ENCODE results near the gene NDUFB10.

NDUFB10 gene

DNA sequence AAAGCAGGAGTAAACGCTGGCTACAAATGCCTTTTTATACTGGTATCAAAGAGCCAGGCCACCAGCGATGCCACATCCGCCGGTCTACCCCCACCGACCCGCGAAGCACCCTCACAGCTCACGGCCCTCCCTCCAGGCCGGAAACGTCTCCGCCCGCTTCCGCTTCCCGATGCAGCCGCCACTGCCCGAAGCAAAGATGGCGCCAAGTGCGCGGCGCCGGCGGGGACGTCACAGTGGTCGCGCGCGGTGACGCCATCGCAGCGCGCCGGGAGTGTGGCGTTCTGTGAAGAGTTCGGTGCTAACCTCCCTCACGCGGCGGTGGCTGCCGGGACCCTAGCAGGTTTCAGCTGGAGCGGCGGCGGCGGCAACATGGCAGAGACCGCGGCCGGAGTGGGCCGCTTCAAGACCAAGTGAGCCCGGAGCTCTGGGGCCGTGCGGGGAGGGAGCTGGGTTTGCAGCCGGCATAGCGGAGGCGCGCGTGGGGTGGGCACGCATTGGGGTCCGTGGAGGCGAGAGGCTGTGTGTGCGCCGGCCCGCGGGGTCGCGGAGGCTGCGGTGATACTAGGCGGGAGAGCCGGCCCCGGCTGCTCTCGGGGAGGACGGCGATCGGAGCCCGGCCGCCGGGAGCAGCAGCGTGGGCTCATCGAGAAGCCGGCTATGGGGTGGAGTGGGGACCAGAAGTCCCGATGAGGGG lies 12.6 kb downstream of the NDUFB10 start, which contains the start of gene TBL3:
TSS of gene TBL3 (plus strand) at position 258 of the 694 bp plus-strand sequence. CDS start at position 370, 112 bp downstream.
- DNase-seq (ENCODE audit: low read depth): peak; percentile 93

- DNase-seq (ENCODE audit: low read depth): no peak
These were observed 13.1 kb downstream of the NDUFB10 start for GRCh38 chr16:1972490-1972877.

- no peak for DNase-seq (ENCODE audit: low read depth)
These were observed 14.3 kb downstream of the NDUFB10 start for GRCh38 chr16:1973461-1974156.

DNA sequence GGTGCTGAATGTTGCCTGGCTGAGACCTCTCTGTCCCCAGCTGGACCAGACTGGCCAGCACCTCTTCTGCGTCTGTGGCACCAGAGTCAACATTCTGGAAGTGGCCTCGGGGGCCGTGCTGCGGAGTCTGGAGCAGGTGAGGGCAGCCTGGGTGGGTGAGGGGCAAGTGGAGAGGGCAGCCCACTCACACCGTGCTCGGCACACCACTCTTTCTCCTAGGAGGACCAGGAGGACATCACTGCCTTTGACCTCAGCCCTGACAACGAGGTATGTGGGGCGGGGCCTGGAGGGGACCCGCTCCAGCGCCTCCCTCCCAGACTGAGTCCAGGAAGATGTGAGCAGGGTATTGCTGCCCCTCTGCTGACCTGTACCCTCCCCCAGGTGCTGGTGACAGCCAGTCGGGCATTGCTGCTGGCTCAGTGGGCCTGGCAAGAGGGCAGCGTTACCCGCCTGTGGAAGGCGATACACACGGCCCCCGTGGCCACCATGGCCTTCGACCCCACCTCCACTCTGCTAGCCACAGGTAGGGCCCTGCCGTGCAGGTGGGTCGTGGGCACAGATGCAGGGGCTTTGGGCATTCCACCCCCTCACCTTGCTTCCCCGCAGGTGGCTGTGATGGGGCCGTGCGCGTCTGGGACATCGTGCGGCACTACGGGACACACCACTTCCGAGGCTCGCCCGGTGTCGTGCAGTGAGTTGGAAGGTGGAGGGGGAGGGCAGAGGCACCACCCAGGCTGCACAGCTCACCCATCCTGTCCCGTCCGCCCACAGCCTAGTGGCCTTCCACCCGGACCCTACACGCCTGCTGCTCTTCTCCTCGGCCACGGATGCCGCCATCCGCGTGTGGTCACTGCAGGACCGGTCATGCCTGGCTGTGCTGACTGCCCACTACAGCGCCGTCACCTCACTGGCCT lies 15.1 kb downstream of the NDUFB10 start:
- no peak for DNase-seq (ENCODE audit: low read depth)

GRCh38 chr16:1975432-1976215 lies 16.3 kb downstream of the NDUFB10 start:
- DNase-seq (ENCODE audit: low read depth): no peak

DNA sequence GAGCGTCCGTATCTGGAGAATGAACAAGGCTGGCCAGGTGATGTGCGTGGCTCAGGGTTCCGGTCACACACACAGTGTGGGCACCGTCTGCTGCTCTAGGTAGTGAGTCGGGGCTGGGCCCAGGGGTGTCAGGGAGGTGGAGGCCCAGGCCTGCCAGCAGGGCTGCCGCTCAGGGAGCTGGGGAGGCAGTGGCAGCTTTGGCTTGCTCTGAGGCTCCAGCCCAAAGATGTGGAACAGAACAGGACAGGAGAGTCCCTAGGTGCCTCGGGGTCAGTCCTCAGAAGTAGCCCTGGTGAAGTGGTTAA lies 16.8 kb downstream of the NDUFB10 start:
- no peak for DNase-seq (ENCODE audit: low read depth)

DNA sequence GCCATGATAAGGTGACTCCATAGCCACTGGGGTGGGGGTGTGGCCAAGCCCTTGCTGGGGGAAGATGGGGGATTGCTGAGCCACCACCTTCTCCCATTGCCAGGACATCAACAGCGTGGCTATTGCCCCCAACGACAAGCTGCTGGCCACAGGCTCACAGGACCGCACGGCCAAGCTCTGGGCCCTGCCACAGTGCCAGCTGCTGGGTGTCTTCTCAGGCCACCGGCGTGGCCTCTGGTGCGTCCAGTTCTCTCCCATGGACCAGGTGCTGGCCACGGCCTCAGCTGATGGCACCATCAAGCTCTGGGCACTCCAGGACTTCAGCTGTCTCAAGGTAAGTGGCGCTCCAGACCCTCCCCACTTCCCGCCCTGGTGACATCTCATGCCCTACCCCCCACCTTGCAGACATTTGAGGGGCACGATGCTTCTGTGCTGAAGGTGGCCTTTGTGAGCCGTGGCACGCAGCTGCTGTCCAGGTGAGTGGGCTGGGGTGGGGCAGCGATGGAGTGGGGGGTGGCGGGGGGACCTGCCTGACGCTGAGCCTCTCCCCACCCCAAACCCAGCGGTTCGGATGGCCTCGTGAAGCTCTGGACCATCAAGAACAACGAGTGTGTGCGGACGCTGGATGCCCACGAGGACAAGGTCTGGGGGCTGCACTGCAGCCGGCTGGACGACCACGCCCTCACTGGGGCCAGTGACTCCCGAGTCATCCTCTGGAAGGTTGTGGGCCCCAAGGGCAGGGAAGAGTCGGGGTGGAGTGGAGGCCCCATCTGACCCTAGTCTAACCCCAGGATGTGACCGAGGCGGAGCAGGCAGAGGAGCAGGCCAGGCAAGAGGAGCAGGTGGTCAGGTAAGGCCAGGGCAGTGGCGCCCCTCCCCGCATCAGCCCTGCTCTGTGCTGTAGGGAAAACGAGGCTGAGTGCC lies 17.9 kb downstream of the NDUFB10 start:
- no peak for DNase-seq (ENCODE audit: low read depth)

- no peak for DNase-seq (ENCODE audit: low read depth)
These were observed 18.5 kb downstream of the NDUFB10 start for GRCh38 chr16:1977875-1978268.

DNA sequence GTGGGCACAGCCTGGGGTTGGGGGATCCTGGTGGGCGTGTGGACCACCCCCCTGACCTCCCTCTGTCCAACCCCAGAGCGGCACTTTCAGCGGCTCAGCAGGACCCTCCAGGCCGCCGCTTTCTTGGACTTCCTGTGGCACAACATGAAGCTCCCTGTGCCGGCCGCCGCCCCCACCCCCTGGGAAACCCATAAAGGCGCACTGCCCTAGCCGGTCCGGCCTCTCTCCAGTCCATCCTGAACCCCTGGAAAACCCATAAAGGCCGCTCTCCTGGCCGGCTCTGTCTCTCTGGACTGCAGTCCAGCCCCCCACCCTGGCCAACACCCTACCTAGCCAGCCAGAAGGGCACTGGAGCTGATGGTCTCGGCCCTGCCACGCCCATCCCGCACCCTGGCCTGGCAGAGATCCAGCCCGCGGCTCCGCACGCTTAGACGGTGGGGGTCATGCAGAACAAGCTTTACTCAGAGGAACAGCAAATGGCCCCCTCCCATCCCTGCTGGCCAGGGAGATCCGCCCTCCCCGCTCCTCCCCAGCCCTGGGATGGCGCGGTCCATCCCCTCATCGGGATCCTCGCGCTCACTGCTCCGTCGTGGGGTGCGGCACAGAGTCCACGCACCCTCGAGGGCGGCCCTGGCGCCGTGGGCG lies 19.3 kb downstream of the NDUFB10 start:
- no peak for DNase-seq (ENCODE audit: low read depth)

GRCh38 chr16:1979271-1980029 lies 20.1 kb downstream of the NDUFB10 start:
- no peak for DNase-seq (ENCODE audit: low read depth)

DNA sequence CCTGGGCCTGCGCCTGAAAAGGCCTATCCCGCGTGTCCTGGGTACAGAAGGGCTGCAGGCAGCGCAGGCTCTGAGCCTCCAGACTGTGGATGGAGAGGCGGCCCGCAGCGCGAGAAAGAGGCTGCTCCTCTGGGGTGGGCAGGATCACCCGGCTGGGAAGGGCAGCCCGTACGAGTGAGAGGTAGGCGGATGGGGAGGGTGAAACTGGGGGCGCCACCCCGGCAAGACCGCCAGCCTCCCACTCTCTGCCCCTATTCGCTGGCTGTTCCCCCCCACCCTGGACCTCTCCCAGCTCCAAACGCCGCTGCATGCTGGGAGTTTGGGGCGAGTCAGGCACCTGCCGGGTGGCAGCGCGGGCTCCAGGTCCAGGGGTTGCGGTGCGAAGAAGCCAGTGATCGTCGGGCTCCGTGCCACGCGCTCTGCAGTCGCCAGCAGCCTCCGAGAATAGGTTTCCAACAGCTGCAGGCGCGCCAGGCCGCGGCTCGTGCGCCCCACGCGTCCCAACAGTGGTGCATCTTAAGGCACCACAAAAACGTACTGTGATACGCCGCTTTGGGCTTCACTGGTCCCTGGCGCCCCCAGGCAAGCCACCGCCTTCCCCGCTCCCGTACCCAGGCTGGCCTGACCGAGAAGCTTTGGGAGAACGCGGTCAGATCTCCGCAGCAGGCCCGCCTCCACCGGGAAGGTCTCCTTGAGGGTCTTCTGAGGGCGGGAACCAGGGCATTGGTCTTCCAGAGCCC lies 20.9 kb downstream of the NDUFB10 start:
- no peak for DNase-seq (ENCODE audit: low read depth)

DNA sequence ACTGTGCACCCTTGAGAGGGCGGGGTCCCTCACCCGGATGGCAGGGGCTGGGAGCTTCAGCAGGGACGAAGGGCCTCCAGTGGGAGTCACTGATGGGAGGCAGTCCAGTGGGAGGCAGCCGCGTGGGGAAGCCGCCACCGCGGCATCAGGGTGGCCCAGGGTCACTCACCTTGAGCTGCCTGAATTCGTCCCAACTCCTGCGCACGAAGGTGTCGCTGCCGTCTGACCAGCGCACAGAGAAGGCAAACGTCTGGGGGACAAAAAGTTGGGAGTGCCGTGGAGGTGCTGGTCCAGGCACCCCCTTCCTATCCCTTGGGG lies 21.4 kb downstream of the NDUFB10 start:
- no peak for DNase-seq (ENCODE audit: low read depth)

DNA sequence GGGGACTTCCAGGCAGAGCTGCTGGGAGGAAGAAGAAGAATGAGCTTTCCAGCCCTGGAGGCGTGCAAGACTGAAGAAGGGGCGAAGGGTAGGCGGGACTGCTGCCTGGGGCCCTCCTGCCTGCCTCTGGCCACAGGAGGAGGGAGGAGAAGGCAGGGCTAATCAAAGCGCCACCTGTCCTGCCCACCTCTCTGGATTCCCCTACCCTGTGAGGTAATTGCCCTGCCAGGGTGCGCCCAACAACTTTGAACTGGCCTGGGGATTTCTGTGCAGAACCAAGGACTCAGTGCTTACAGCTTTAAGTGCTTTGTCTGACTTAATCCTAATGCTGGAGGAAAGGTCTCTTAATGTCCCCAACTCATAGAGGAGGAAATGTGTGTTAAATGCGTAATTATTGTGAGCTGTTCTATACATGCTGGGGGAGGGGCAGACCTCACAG lies 22.1 kb downstream of the NDUFB10 start, which contains the start of gene NOXO1:
TSS of gene NOXO1 (minus strand) at position 72 of the 439 bp plus-strand sequence. CDS start 290 bp downstream, outside the sequence.
- no peak for DNase-seq (ENCODE audit: low read depth)

GRCh38 chr16:1982013-1982433 lies 22.7 kb downstream of the NDUFB10 start:
- no peak for DNase-seq (ENCODE audit: low read depth)

DNA sequence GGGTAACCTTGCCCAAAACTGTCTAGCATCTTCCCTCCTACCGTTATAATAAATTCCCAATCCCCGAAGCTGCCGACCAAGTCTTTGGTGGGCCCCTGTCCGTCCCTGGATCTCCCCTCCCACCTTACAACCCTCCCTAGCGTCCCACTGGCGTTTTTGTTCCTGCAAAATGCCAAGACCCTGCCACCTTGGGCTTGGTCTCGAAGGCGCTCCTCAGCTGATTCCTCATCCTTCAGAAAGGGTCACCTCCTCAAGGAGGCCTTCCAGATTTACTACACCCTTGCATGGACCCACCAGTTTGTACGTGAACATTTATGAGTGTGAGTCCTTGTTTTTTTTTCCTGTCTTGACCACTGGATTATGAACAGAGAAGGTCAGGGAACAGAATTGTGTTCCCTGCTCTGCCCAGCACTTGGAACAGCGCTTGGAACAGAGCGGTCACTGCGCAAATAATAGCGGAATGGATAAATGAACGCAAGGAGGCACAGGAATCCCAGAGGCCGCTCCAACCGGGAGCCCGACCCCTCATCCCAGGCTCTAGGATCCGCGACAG lies 23.7 kb downstream of the NDUFB10 start:
- no peak for DNase-seq (ENCODE audit: low read depth)

DNA sequence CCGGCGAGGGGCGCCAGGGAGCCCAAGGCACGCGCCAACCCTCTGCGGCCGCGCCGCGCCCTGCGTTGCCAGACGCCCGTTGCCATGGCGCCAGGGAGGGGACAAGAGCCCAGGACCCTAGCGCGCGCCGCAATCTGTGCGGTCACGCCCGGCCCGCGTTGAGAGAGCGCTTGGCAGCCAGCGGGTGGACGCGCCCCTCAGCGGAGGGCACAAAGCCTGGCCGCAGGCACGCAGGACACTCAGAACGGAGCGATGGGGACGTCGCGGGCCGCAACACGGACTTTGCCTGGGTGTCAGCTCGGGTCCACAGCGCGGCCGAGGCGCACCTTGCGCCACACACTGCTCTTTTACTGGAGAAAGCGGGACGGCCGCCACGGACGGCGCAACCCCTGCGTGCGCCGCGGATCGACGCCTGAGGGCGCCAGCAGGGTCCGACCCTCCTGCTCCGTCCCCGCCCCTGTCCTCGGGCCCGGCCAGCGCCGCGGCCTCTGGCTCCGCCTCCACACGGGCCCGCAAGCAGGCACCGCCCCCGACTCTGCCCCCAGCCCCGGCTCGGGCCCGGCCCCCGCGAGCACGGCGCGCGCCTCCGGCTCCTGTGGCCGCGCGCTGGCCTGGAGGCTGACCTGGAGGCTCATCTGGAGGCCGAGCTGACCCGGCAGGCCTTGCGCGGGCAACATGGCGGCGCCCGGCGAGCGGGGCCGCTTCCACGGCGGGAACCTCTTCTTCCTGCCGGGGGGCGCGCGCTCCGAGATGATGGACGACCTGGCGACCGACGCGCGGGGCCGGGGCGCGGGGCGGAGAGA lies 24.4 kb downstream of the NDUFB10 start, which contains the start of gene GFER:
TSS of gene GFER (plus strand) at position 650 of the 803 bp plus-strand sequence. CDS start at position 676, 26 bp downstream.
- peak; percentile 40 for DNase-seq (ENCODE audit: low read depth)
